Neutrophil (primary cell): ENCODE data around the gene CNTNAP2.

Experiments
- H3K27ac ChIP-seq: fragments of 200-600 bp; sonication (generic); 2 replicates; pipeline ENCODE4 v1.5.1; 2016; ENCODE audit warnings: mild to moderate bottlenecking, moderate library complexity
- H3K27me3 ChIP-seq: fragments of 200-600 bp; sonication (generic); 2 replicates; pipeline ENCODE4 v1.6.0; 2016; ENCODE audit warnings: mild to moderate bottlenecking
- H3K36me3 ChIP-seq: fragments of 200-600 bp; sonication (generic); 2 replicates; pipeline ENCODE4 v1.5.1; 2017
- H3K4me1 ChIP-seq, 2 experiments: fragments of 200-600 bp in 1 of 2; sonication (generic) in 1 of 2; 1 replicate in 1 of 2; 2 replicates in 1 of 2; pipeline versions ENCODE4 v1.5.1 to v1.6.1; 2013 to 2016; ENCODE audit warnings: low read depth in 1 of 2, low read length in 1 of 2, mild to moderate bottlenecking in 1 of 2, moderate library complexity in 1 of 2; ENCODE audit not compliant: control insufficient read depth in 1 of 2, insufficient read depth in 1 of 2
- H3K4me3 ChIP-seq, 2 experiments: fragments of 200-600 bp in 1 of 2; sonication (generic) in 1 of 2; 1 replicate in 1 of 2; 2 replicates in 1 of 2; pipeline ENCODE4 v1.5.1; 2013 to 2016; ENCODE audit warnings: low read depth in 1 of 2, low read length in 1 of 2, mild to moderate bottlenecking in 1 of 2, moderate library complexity in 1 of 2
- H3K9me3 ChIP-seq: fragments of 200-600 bp; sonication (generic); 2 replicates; pipeline ENCODE4 v1.5.1; 2016
- TF ChIP-seq, protein P1 (sequence below): fragments of 200-600 bp; sonication (generic); IDR thresholded peaks from 2 replicates; pipeline ENCODE4 v1.5.1; 2016; ENCODE audit warnings: antibody characterized with exemption

The CNTNAP2 gene

GRCh38 chr7:146115851-146116520 is 615 bp upstream of the CNTNAP2 start:
- TF ChIP-seq, protein P1, sequence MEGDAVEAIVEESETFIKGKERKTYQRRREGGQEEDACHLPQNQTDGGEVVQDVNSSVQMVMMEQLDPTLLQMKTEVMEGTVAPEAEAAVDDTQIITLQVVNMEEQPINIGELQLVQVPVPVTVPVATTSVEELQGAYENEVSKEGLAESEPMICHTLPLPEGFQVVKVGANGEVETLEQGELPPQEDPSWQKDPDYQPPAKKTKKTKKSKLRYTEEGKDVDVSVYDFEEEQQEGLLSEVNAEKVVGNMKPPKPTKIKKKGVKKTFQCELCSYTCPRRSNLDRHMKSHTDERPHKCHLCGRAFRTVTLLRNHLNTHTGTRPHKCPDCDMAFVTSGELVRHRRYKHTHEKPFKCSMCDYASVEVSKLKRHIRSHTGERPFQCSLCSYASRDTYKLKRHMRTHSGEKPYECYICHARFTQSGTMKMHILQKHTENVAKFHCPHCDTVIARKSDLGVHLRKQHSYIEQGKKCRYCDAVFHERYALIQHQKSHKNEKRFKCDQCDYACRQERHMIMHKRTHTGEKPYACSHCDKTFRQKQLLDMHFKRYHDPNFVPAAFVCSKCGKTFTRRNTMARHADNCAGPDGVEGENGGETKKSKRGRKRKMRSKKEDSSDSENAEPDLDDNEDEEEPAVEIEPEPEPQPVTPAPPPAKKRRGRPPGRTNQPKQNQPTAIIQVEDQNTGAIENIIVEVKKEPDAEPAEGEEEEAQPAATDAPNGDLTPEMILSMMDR = no peak
- H3K4me1 ChIP-seq = no peaks in the 10 kb centered on the region
- no peak overlapping the region for H3K4me3 ChIP-seq

GRCh38 chr7:146117576-146117975 is 975 bp downstream of the CNTNAP2 start:
- Histone ChIP-seq H3K9me3 (no peaks in the 10 kb centered on the region), H3K36me3 (no peaks in the 10 kb centered on the region), H3K4me1 (no peaks in the 10 kb centered on the region), H3K27ac (no peak overlapping the region), H3K27me3 (peaks cover 48% of the 10 kb centered on the region), H3K4me3 (no peak overlapping the region)
- TF ChIP-seq, protein P1 = no peak

More at GRCh38 chr7:146115851-146116520, 615 bp upstream of the CNTNAP2 start:
- no peaks in the 10 kb centered on the region for H3K9me3 ChIP-seq
- H3K36me3 ChIP-seq = no peaks in the 10 kb centered on the region
- H3K27me3 ChIP-seq = peaks cover 48% of the 10 kb centered on the region
- H3K27ac ChIP-seq = no peak overlapping the region

DNA sequence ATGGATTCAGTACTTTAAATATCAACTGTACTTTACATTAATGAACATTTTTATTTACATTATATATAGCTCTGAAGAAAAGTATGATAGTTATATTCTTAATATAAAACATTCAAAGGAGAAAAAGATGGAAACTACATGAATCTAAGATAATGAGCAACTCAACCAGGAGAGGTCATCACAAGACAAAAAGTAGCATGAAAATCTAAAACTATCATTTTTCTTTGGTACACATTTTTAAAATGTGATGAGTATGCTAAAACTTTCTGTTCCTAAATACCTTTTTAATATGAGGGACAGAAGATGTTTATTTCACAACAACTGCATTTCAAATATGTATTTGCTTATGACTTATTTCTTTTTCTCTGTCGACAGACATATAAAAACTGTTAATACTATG is 2.4 kb downstream of the CNTNAP2 start:
- TF ChIP-seq, protein P1 = no peak
- H3K27me3 ChIP-seq = peaks cover 48% of the 10 kb centered on the region
- no peak overlapping the region for H3K4me3 ChIP-seq
- H3K27ac ChIP-seq = no peak overlapping the region
- no peaks in the 10 kb centered on the region for H3K4me1 ChIP-seq
- H3K9me3 ChIP-seq = no peaks in the 10 kb centered on the region
- H3K36me3 ChIP-seq = no peaks in the 10 kb centered on the region

- TF ChIP-seq, protein P1 = no peak
- Histone ChIP-seq H3K27ac (no peak overlapping the region), H3K36me3 (no peaks in the 10 kb centered on the region), H3K4me3 (no peak overlapping the region), H3K9me3 (no peaks in the 10 kb centered on the region), H3K27me3 (peaks cover under 1% of the 10 kb centered on the region), H3K4me1 (no peaks in the 10 kb centered on the region)
These were observed 7.1 kb downstream of the CNTNAP2 start for GRCh38 chr7:146123715-146124114.

GRCh38 chr7:146126767-146127509 is 10.3 kb downstream of the CNTNAP2 start:
- Histone ChIP-seq H3K9me3 (no peaks in the 10 kb centered on the region), H3K27ac (no peak overlapping the region), H3K4me3 (no peak overlapping the region), H3K4me1 (no peaks in the 10 kb centered on the region), H3K27me3 (no peaks in the 10 kb centered on the region), H3K36me3 (no peaks in the 10 kb centered on the region)
- TF ChIP-seq, protein P1 = no peak
